ENCODE data around the gene LRP3. TPM values are rescaled to one million over a fixed set of nuclear protein-coding genes. Genes with fewer than 3 reads are reported as not detected.

Gene LRP3
- total RNA-seq, 1 donor from 2014 or later, result 49.6 TPM

DNA sequence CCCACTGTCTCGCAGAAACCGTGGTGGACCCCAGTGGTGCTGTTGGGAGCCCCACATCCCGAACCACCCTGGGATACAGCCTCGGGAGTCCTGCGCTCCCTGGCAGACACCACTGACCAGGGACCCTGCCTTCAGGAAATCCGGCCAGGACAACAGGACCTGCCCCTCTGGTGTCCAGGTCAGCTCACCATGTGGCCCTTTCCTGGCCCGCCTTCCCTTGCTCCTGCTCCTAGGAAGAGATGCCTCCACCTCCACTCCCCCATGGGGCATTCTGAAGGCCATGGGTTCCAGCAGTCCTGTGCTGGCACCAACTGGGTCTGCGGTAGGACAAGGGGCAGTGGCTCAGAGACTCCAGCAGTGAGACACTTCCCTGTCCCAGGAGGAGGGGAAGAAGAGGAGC is 54.0 kb downstream of the LRP3 start:
- Mint-ChIP-seq H3K27ac (no peak overlapping the region), H3K4me3 (no peak overlapping the region), H3K4me1 (ENCODE audit: unreplicated experiment) (no peaks in the 10 kb centered on the region), H3K36me3 (no peaks in the 10 kb centered on the region), H3K9me3 (no peaks in the 10 kb centered on the region), H3K27me3 (peaks cover 7% of the 10 kb centered on the region)
- TF ChIP-seq, protein P1, sequence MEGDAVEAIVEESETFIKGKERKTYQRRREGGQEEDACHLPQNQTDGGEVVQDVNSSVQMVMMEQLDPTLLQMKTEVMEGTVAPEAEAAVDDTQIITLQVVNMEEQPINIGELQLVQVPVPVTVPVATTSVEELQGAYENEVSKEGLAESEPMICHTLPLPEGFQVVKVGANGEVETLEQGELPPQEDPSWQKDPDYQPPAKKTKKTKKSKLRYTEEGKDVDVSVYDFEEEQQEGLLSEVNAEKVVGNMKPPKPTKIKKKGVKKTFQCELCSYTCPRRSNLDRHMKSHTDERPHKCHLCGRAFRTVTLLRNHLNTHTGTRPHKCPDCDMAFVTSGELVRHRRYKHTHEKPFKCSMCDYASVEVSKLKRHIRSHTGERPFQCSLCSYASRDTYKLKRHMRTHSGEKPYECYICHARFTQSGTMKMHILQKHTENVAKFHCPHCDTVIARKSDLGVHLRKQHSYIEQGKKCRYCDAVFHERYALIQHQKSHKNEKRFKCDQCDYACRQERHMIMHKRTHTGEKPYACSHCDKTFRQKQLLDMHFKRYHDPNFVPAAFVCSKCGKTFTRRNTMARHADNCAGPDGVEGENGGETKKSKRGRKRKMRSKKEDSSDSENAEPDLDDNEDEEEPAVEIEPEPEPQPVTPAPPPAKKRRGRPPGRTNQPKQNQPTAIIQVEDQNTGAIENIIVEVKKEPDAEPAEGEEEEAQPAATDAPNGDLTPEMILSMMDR (conservative IDR thresholded peaks at IDR 0.05), result no peak
- no peak for DNase-seq (ENCODE audit: extremely low spot score, unreplicated experiment)

DNA sequence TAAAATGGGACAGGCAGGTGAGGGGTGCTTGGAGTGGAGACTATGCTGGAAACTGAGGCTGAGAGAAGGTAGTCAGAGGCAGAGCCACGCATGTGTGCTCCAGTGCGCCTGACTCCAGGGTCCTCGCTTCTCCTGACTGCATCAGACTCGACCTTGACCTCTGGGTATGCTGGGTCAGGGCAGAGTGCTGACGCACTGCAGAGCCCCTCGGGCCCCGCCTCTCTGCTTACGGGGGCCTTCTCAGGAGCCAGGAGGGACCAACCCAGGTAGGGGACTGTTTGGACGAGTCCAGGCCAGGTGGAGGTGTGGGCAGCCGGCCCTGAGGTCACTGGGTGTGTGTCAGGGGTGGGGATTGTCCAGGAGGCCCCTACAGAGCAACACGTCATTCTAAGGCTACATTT is 54.4 kb downstream of the LRP3 start:
- H3K27me3 Mint-ChIP-seq, result peaks cover 7% of the 10 kb centered on the region
- no peak for DNase-seq (ENCODE audit: extremely low spot score, unreplicated experiment)
- H3K27ac Mint-ChIP-seq, result no peak overlapping the region
- H3K36me3 Mint-ChIP-seq, result no peaks in the 10 kb centered on the region
- TF ChIP-seq, protein P1 (conservative IDR thresholded peaks at IDR 0.05), result no peak
- no peak overlapping the region for H3K4me3 Mint-ChIP-seq
- no peaks in the 10 kb centered on the region for H3K9me3 Mint-ChIP-seq
- H3K4me1 Mint-ChIP-seq (ENCODE audit: unreplicated experiment), result no peaks in the 10 kb centered on the region

DNA sequence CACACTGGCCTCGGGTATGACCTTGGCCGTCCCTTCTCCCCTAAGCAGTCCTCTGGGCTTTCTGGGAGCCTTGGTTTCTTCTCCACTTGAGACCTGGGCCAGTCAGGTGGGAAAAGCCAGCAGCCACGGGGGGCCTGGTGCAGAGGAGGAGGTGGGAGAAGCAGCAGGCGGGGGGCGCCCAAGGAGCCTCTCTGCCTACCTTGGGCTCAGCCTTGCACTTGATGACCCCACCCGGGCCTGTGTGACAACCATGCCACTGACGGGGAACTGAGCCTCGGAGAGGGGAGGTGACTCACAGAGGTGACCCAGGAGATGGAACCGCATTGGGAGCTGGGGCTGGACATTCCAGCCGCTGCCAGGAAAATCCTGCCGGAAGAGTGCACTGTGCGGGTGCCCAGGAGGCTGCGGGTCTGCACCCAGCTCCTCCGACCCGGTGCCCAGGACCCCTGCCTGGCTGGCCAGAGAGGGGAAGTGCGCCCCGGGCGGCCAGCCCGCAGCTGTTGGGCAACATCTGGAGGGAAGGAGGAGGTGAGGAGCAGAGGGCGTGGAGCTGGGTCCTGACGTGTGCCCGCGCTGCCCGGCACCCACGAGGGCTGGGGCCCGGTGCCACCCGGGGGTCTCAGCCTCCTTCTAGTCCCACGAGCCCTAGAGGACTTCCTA is 55.0 kb downstream of the LRP3 start:
- Mint-ChIP-seq H3K4me1 (ENCODE audit: unreplicated experiment) (no peaks in the 10 kb centered on the region), H3K36me3 (no peaks in the 10 kb centered on the region), H3K9me3 (no peaks in the 10 kb centered on the region), H3K27ac (no peak overlapping the region), H3K4me3 (no peak overlapping the region), H3K27me3 (peaks cover 4% of the 10 kb centered on the region)
- no peak for DNase-seq (ENCODE audit: extremely low spot score, unreplicated experiment)
- TF ChIP-seq, protein P1 (conservative IDR thresholded peaks at IDR 0.05), result no peak

DNA sequence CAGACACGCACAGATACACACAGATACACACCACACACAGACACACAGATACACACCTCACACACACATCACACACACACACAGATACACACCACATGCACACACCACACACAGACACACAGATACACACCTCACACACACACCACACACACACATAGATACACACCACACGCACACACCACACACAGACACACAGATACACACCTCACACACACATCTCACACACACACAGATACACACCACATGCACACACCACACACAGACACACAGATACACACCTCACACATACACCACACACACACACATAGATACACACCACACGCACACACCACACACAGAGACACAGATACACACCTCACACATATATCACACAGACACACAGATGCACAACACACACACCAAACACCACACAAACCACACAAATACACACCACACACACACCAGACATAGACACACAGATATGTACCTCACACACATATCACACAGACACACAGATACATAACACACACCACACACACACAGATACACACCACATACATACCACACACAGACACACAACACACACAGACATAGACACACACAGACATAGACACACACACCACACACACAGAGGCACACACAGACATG is 55.7 kb downstream of the LRP3 start:
- no peak overlapping the region for H3K27ac Mint-ChIP-seq
- TF ChIP-seq, protein P1 (conservative IDR thresholded peaks at IDR 0.05), result no peak
- no peaks in the 10 kb centered on the region for H3K4me1 Mint-ChIP-seq (ENCODE audit: unreplicated experiment)
- DNase-seq (ENCODE audit: extremely low spot score, unreplicated experiment), result no peak
- no peaks in the 10 kb centered on the region for H3K36me3 Mint-ChIP-seq
- peaks cover under 1% of the 10 kb centered on the region for H3K27me3 Mint-ChIP-seq
- no peak overlapping the region for H3K4me3 Mint-ChIP-seq
- H3K9me3 Mint-ChIP-seq, result no peaks in the 10 kb centered on the region

DNA sequence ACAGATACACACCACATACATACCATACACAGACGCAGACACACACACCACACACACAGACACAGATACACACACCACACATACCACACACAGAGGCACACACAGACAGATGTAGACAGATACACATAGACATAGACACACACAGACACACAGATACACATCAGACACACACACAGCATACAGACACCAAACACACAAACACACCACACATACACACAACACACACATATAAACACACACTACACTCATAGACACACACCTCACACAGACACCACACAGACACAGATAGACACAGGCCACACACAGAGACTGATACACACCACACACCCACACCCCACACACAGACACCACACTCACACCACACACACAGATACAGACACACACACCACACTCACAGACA is 56.4 kb downstream of the LRP3 start:
- TF ChIP-seq, protein P1 (conservative IDR thresholded peaks at IDR 0.05), result no peak
- no peaks in the 10 kb centered on the region for H3K9me3 Mint-ChIP-seq
- no peaks in the 10 kb centered on the region for H3K27me3 Mint-ChIP-seq
- no peaks in the 10 kb centered on the region for H3K4me1 Mint-ChIP-seq (ENCODE audit: unreplicated experiment)
- H3K4me3 Mint-ChIP-seq, result no peak overlapping the region
- no peaks in the 10 kb centered on the region for H3K36me3 Mint-ChIP-seq
- DNase-seq (ENCODE audit: extremely low spot score, unreplicated experiment), result no peak
- H3K27ac Mint-ChIP-seq, result no peak overlapping the region
